ENCODE results near the gene PACRG.

- TF ChIP-seq CTCF (IDR thresholded peaks at IDR 0.05), result no peak
- no peak for TF ChIP-seq EP300 (IDR thresholded peaks at IDR 0.05)
- TF ChIP-seq POLR2A (IDR thresholded peaks at IDR 0.05), result no peak
These were observed 567.0 kb downstream of the PACRG start for GRCh38 chr6:163294734-163295133.
